NT2/D1 (cell line): ENCODE data around the gene INPP4B.

ENCODE experiments used
- SUZ12 ChIP-seq: IDR thresholded peaks from 2 replicates; pipeline ENCODE4 v1.6.1; 2011; ENCODE audit not compliant: insufficient read length, insufficient read depth; ENCODE audit errors: extremely low read depth
- YY1 ChIP-seq: IDR thresholded peaks from 2 replicates; pipeline ENCODE4 v1.6.1; 2011; ENCODE audit not compliant: insufficient read length, insufficient read depth
- ZNF274 ChIP-seq: IDR thresholded peaks from 2 replicates; pipeline ENCODE4 v1.6.1; 2011; ENCODE audit warnings: mild to moderate bottlenecking, low read depth, low read length

GRCh38 chr4:142706381-142706780 is 139.7 kb downstream of the INPP4B start:
- no peak for TF ChIP-seq ZNF274
- TF ChIP-seq YY1, result no peak
- TF ChIP-seq SUZ12, result no peak
